Fibroblast of lung (primary cell): ENCODE data around the gene STAP2. TPM values are rescaled to one million over a fixed set of nuclear protein-coding genes. Genes with fewer than 3 reads are reported as not detected.
A peak's percentile ranks its signal among the peaks of the same experiment; 100 is the strongest.

Experiments used
- DNase-seq, 2 donors: peaks; one replicate each; pipeline versions ENCODE4 v3.0.0 to v3.0.0-alpha.2; 2010; ENCODE audit warnings: low read depth in 2 of 2
- H2AFZ ChIP-seq: 2 replicates; pipeline ENCODE4 v1.5.1; 2012; ENCODE audit warnings: low read length, control low read depth, inconsistent platforms
- H3K27ac ChIP-seq: 2 replicates; pipeline ENCODE4 v1.5.1; 2011; ENCODE audit warnings: low read length, control low read depth; ENCODE audit not compliant: insufficient read depth
- H3K27me3 ChIP-seq: 2 replicates; pipeline ENCODE4 v1.5.1; 2011; ENCODE audit warnings: mild to moderate bottlenecking, low read length; ENCODE audit not compliant: control insufficient read depth, insufficient read depth
- H3K36me3 ChIP-seq: 2 replicates; pipeline ENCODE4 v1.5.1; 2011; ENCODE audit warnings: low read length; ENCODE audit not compliant: control insufficient read depth, insufficient read depth
- H3K4me1 ChIP-seq: 2 replicates; pipeline ENCODE4 v1.5.1; 2011; ENCODE audit warnings: low read length; ENCODE audit not compliant: control insufficient read depth, insufficient read depth; ENCODE audit errors: extremely low read depth
- H3K4me2 ChIP-seq: 2 replicates; pipeline ENCODE4 v1.5.1; 2011; ENCODE audit warnings: low read length, control low read depth; ENCODE audit not compliant: insufficient read depth; ENCODE audit errors: extremely low read depth
- H3K4me3 ChIP-seq, 4 experiments: fragments of 200-600 bp in 1 of 4; sonication (generic) in 1 of 4; replicated peaks in 1 of 4; 2 replicates each; pipeline ENCODE4 v1.5.1; 2011 to 2016; ENCODE audit warnings: low read length in 4 of 4, low read depth in 3 of 4, mild to moderate bottlenecking in 3 of 4, control low read depth in 2 of 4, inconsistent platforms in 1 of 4, mixed read lengths in 1 of 4; ENCODE audit not compliant: insufficient read depth in 1 of 4; ENCODE audit errors: control extremely low read depth in 1 of 4
- H3K79me2 ChIP-seq: 2 replicates; pipeline ENCODE4 v1.5.1; 2012; ENCODE audit warnings: mild to moderate bottlenecking, low read length, inconsistent platforms; ENCODE audit not compliant: control insufficient read depth, insufficient read depth
- H3K9ac ChIP-seq: 2 replicates; pipeline ENCODE4 v1.5.1; 2011; ENCODE audit warnings: mild to moderate bottlenecking, low read length, control low read depth; ENCODE audit not compliant: insufficient read depth
- H3K9me3 ChIP-seq: 2 replicates; pipeline ENCODE4 v1.5.1; 2012; ENCODE audit warnings: low read depth, low read length; ENCODE audit not compliant: control insufficient read depth, insufficient read depth
- H4K20me1 ChIP-seq: 2 replicates; pipeline ENCODE4 v1.5.1; 2011; ENCODE audit warnings: low read length; ENCODE audit not compliant: control insufficient read depth, insufficient read depth; ENCODE audit errors: extremely low read depth
- EZH2 ChIP-seq: IDR thresholded peaks from 2 replicates; pipeline ENCODE4 v1.5.1; 2012; ENCODE audit warnings: low read length, control low read depth, mild to moderate bottlenecking; ENCODE audit errors: missing control alignments
- polyA plus RNA-seq, 2 donors: library from polyadenylated mRNA; depleted of rRNA in 1 of 2; stranded (reverse) in 1 of 2; unstranded in 1 of 2; fragments of >200 nt; gene quantifications; 2 replicates each; pipeline ENCODE4 v1.2.1, GENCODE V29; 2011 to 2012; ENCODE audit warnings: missing spikeins in 1 of 2
- total RNA-seq: library from RNA; depleted of rRNA; stranded (reverse); fragments of >200 nt; gene quantifications from 2 replicates; pipeline ENCODE4 v1.2.1, GENCODE V29; 2014
- TF ChIP-seq, protein P1 (sequence below), 2 donors: IDR thresholded peaks in 1 of 2; conservative IDR thresholded peaks in 1 of 2; 1 replicate in 1 of 2; 2 replicates in 1 of 2; pipeline ENCODE4 v1.5.1; 2011 to 2012; ENCODE audit warnings: low read length in 2 of 2, control low read depth in 1 of 2, inconsistent platforms in 1 of 2, low read depth in 1 of 2, mild to moderate bottlenecking in 1 of 2

STAP2 gene
- total and polyA plus RNA-seq, 2 donors (not counting 1 experiment from before 2014, with no cell fraction given): 1.7 to 4.8 TPM

DNA sequence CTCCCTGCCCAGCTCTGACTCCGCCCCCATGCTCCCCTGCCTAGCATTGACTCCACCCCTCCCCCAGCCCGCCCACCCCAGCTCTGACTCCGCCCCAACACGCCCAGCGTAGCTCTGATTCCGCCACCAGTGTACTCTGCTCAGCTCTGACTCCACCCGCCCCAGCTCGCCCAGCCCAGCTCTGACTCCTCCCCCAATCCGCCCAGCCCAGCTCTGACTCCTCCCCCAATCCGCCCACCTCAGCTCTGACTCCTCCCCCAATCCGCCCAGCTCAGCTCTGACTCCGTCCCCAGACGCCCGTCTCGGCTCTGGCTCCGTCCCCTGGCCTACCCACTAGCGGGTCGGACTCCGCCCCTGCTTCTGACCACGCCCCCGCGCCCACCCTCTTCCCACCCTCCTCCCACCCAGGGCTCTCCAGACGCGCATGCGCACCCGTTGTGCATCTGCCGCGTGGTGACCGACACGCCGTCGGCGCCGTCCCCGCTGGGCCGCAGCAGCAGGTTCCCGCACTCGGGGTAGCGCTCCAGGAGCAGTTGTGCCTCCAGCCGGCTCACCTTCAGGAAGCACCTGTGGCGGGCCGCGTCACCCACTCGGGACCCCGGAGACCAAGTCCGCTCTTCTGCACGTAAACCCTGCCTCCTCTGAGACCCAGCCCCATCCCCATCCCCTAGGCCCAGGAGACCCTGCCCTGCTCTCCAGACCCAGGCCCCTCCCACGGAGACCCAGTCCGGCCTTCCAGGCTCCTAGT lies 10.2 kb downstream of the STAP2 start:
- H3K4me1 ChIP-seq: no peaks in the 10 kb centered on the region
- H3K9me3 ChIP-seq: no peaks in the 10 kb centered on the region
- H2AFZ ChIP-seq: no peak overlapping the region
- peaks cover 3% of the 10 kb centered on the region for H3K27me3 ChIP-seq
- H3K36me3 ChIP-seq: no peaks in the 10 kb centered on the region
- peak overlapping the region in 2 of 4 experiments; percentile 61 to 64 for H3K4me3 ChIP-seq
- H3K79me2 ChIP-seq: no peaks in the 10 kb centered on the region
- peak; percentile 73 to 93 for DNase-seq
- TF ChIP-seq, protein P1, sequence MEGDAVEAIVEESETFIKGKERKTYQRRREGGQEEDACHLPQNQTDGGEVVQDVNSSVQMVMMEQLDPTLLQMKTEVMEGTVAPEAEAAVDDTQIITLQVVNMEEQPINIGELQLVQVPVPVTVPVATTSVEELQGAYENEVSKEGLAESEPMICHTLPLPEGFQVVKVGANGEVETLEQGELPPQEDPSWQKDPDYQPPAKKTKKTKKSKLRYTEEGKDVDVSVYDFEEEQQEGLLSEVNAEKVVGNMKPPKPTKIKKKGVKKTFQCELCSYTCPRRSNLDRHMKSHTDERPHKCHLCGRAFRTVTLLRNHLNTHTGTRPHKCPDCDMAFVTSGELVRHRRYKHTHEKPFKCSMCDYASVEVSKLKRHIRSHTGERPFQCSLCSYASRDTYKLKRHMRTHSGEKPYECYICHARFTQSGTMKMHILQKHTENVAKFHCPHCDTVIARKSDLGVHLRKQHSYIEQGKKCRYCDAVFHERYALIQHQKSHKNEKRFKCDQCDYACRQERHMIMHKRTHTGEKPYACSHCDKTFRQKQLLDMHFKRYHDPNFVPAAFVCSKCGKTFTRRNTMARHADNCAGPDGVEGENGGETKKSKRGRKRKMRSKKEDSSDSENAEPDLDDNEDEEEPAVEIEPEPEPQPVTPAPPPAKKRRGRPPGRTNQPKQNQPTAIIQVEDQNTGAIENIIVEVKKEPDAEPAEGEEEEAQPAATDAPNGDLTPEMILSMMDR (conservative IDR thresholded peaks at IDR 0.05 in 1 of 2, IDR thresholded peaks at IDR 0.05 in 1 of 2; ENCODE audit: low read depth in 1 of 2, low read length in 2 of 2): no peak
- TF ChIP-seq EZH2: no peak
- no peak overlapping the region for H3K9ac ChIP-seq
- no peak overlapping the region for H3K4me2 ChIP-seq
- no peaks in the 10 kb centered on the region for H4K20me1 ChIP-seq
- H3K27ac ChIP-seq: no peak overlapping the region

DNA sequence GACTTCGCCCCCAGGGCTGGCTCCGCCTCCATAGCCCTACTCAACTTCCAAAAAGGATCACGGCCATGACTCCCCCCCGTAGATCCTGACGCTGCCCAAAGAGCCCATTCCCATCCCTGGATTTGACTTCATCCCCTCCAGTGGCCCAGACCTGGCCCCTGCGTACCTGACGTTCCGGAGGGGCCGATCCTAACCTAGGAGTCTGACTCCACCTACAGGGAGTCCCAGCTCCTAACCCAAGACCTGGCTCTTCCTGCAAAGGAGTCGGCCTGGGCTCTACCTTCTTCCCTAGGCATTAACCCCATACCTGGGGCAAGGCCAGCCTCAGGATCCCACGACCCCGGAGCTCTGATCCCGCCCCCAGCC lies 10.8 kb downstream of the STAP2 start:
- TF ChIP-seq EZH2: no peak
- TF ChIP-seq, protein P1 (conservative IDR thresholded peaks at IDR 0.05 in 1 of 2, IDR thresholded peaks at IDR 0.05 in 1 of 2; ENCODE audit: low read depth in 1 of 2, low read length in 2 of 2): no peak
- H3K27me3 ChIP-seq: peaks cover 3% of the 10 kb centered on the region
- peak overlapping the region in 2 of 4 experiments; percentile 29 to 53 for H3K4me3 ChIP-seq
- no peaks in the 10 kb centered on the region for H3K4me1 ChIP-seq
- peak overlapping the region; percentile 30 for H2AFZ ChIP-seq
- no peak overlapping the region for H3K4me2 ChIP-seq
- no peaks in the 10 kb centered on the region for H3K36me3 ChIP-seq
- H4K20me1 ChIP-seq: no peaks in the 10 kb centered on the region
- H3K9ac ChIP-seq: no peak overlapping the region
- no peak overlapping the region for H3K27ac ChIP-seq
- no peaks in the 10 kb centered on the region for H3K9me3 ChIP-seq
- no peak for DNase-seq
- H3K79me2 ChIP-seq: no peaks in the 10 kb centered on the region

DNA sequence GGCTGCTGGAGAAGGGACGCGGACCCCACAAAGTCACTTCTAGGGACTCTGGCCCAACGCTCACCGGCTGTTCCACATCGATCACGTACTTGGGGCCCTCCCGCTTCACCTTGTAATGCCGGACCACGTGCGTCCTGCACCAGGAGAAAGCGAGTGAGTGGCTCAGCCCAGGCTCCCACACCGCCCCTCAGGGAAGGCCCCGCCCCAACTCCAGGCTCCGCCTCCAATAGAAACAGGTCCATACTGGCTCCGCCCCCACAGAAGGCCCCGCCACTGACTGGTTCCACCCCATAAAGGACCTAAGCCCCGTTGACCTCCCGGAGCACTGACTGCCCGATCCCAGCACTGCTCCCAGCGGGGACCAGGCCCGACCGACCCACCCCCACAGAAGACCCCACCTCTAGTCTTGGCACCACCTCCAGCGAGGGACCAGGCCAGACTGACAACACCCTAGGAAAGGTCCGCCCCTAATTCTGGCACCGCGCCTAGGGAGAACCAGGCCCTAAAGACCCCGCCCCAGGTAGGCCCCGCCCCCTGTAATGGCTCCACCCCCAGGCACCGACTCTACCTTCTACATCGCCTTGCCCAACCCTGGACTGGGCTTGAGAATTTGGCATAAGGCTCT lies 11.3 kb downstream of the STAP2 start:
- no peak overlapping the region for H3K27ac ChIP-seq
- peak; percentile 22 to 39 for DNase-seq
- no peaks in the 10 kb centered on the region for H3K36me3 ChIP-seq
- TF ChIP-seq, protein P1 (conservative IDR thresholded peaks at IDR 0.05 in 1 of 2, IDR thresholded peaks at IDR 0.05 in 1 of 2; ENCODE audit: low read depth in 1 of 2, low read length in 2 of 2): no peak
- peak; percentile 42 for TF ChIP-seq EZH2
- no peaks in the 10 kb centered on the region for H3K4me1 ChIP-seq
- peak overlapping the region in 1 of 4 experiments; percentile 53 for H3K4me3 ChIP-seq
- H3K9ac ChIP-seq: no peak overlapping the region
- H2AFZ ChIP-seq: no peak overlapping the region
- no peaks in the 10 kb centered on the region for H4K20me1 ChIP-seq
- H3K79me2 ChIP-seq: no peaks in the 10 kb centered on the region
- peaks cover 3% of the 10 kb centered on the region for H3K27me3 ChIP-seq
- H3K4me2 ChIP-seq: no peak overlapping the region
- H3K9me3 ChIP-seq: no peaks in the 10 kb centered on the region
